Stimulated activated CD4-positive, alpha-beta T cell treated with anti-CD3 and anti-CD28 coated beads, TNF-alpha, amount 100 ng/mL, for 1 hour (primary cell): Measurements from ENCODE around the gene FGF14.

Experiments
- DNase-seq, 3 donors: peaks; one replicate each; pipeline ENCODE4 v3.0.0-alpha.2; 2020; ENCODE audit warnings: low read depth in 3 of 3, low spot score in 1 of 3

Gene FGF14

DNA sequence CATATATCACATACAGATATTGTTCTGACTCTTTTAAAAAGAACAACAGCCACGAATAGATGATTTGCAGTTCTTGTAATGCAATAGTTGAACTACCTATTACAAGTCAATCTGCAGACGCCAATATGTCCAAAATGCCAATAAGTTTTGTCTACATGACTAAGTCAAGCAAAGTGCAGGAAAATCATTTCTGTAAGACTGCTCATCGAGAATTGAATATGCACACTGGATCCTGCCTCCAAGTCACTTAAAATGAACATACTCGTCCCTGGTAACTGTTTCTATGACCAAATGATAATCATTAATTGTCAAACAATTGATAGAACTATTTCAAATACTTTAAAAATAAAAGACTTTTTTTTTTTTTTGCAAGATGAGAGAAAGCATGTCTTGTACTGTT, 573.7 kb downstream of the FGF14 start:
- no peak for DNase-seq

- DNase-seq, result no peak
These were observed 584.0 kb downstream of the FGF14 start for GRCh38 chr13:101817898-101818297.

DNA sequence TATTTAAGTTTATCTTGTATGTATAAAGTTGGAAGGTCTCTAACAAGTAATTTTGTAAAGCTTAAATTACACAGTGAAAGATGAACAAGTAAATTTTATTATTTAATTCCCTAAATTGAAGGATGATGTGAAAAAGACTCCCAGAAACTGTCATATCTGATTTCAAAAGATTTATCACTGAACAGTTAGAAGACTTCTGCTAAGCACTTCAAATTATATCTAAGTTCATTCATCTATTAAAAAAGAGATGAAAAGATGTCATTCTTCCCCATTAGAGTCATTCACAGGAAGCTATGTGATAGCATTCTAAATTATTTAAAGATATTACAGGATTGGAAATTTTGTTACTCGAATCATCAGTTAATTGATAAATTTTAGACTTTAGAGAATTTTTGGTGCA, 590.0 kb downstream of the FGF14 start:
- no peak for DNase-seq

GRCh38 chr13:101811284-101811839, 590.5 kb downstream of the FGF14 start:
- no peak for DNase-seq

DNA sequence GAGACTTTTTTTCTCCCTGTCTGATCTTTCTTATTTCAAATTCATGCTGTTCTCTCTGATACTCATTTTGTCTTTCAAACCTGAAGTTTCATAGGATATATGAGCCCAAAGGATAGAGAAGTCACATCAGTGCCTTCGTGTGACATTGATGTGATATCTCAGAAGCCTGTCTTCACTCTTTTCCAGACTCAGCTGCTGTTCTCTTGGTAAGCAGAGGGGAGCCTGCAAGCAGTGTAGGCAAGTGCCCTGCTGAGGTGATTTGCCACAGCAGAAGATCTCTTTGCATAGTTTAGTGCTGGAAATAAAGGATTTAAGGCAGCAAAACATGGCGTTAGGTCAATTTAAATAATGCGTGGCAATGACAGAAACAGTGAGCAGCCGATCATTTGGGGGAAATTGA, 602.7 kb downstream of the FGF14 start:
- DNase-seq, result no peak

- no peak for DNase-seq
These were observed 603.4 kb downstream of the FGF14 start for GRCh38 chr13:101798437-101798836.

GRCh38 chr13:101795460-101795859, 606.4 kb downstream of the FGF14 start:
- no peak for DNase-seq

DNA sequence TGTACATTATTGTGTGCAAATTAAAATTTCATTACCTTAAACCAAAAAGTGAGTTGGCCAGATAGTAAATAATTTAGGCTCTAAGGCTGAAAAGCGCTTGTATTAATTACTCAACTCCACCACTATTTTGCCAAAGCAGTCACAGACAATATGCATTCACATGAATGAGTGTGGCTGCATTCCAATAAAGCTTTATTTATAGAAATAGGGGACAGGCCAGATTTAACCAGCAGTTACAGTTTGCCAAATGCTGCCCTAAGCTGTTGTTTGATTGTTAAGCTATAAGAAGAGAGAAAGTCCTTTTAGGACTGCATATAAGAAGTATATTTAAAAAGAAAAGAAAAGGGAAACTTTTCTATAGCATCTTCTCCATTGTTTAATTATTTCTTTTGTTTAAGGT, 606.8 kb downstream of the FGF14 start:
- DNase-seq, result no peak

DNA sequence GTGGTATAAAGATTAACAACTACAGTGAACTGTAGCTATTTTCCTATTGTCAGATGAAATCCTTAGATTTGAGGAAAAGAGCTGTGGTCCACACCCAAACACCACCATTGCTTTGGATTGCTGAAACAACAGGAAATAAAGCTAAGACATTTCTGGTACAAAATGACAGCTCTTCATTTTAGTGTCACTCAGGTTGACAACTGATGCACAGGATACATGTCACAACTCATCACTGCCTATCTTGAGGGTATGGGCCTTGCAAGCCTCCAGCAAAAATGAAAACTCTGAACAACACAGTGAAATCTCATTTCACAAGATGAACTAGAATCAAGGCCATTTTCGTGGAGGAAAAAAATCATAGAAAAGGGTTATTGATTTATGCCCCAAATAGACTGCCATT, 609.7 kb downstream of the FGF14 start:
- no peak for DNase-seq

DNA sequence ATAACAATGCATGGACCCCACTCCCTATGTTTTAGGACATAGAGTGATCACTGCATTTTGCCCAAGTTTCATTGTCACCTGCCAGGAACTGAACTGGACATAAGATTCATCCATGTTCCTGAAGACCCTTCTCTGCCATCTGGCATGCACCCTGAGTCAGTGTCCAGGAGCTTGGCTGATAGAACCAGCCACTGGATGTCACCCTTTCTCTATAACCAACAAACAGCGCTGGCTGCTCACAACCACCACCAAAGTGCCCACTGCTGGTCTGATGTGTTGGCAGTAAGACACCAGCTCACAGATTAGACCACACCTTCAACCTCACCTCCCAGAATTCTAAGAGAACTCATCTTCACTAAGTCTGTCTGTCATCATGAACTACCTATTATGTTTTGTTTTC, 616.0 kb downstream of the FGF14 start:
- no peak for DNase-seq

DNA sequence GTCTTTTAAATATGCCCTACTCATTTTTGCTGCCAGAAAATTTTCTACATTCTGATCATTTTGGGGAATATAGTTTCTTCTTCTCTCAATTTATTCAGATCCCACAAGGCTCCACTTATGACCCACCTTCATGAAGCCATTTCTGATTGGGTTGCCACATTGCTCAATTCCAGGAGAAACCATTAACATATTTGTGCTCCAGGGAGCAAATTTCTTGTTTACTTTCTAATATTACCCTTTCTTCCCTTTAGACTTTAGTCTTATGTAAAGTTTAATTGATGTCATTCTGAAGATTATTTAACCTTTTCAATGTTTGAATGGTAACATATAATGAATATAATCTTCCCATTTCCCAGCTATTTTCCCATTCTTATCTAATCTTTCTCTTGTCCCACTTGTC, 617.5 kb downstream of the FGF14 start:
- no peak for DNase-seq

DNA sequence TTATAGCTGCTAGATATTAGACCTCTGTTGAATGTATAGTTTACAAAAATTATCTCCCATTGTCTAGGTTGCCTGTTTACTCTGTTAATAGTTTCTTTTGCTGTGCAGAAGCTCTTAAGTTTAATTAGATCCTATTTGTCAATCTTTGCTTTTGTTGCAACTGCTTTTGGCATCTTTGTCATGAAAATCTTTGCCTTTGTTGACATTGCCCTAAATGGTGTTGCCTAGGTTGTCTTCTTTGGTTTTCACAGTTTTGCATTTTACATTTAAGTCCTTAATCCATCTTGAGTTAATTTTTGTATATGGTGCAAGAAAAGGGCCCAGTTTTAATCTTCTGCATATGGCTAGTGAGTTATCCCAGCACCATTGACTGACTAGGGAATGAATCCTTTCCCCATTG, 618.3 kb downstream of the FGF14 start:
- DNase-seq, result no peak

DNA sequence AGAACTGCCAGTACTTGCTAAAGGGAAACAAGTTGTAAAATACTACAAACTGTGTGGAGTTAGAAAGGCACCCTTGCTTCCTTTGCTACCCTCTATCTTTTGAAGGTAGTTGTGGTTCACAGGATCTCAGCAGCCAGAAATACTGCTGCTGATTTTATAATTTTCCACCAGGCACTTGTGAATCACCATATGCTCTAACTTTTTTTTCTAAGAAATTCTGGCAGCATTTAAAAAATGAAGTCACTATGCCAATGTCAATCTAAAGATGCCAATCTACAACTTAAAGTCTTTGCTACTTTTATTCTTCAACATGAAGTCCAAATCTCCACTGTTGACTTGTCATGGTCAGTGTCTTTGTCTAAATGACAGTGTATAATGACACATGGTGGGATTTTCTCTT, 621.6 kb downstream of the FGF14 start:
- no peak for DNase-seq

DNA sequence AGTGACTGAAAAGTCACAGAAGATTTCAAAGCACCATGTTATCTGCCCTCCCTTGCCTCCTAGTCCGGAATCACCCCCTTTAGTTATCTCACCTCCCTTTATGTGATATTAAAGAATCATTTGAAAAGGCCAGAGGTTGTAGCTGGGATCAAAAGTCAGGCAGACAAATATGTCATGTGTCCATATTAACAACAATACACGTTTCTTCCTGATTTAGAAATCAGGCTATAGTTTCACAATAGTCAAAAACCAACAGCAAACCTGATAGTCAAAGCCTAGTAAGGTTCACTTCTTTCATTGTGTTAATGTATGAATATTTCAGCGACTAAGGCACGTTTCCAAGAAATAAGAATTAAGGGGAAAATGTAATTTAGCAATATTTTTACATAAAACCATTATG, 622.7 kb downstream of the FGF14 start:
- DNase-seq, result no peak

- DNase-seq, result no peak
These were observed 626.6 kb downstream of the FGF14 start for GRCh38 chr13:101775267-101775666.

GRCh38 chr13:101774393-101774792, 627.5 kb downstream of the FGF14 start:
- DNase-seq, result no peak

- no peak for DNase-seq
These were observed 628.8 kb downstream of the FGF14 start for GRCh38 chr13:101773062-101773461.

GRCh38 chr13:101767131-101767530, 634.7 kb downstream of the FGF14 start:
- DNase-seq, result no peak

DNA sequence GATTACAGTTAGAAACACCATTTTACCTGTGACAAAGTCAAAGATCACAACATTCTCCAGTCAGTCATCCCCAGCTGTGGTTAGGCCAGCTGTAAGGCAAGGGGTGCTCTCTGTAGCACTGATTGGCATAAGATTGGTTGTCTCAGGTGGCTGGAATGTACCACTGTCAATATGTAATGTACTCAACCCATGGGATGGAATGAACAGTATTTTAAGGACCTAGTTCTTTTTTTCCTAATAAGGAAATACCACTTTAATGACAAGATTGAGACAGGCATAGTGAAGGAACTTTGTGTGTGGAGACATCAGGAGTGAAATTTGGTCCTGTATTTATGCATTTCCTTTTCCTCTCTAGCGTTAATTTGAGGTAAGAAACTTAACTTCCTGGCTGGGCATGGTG, 638.7 kb downstream of the FGF14 start:
- no peak for DNase-seq

DNA sequence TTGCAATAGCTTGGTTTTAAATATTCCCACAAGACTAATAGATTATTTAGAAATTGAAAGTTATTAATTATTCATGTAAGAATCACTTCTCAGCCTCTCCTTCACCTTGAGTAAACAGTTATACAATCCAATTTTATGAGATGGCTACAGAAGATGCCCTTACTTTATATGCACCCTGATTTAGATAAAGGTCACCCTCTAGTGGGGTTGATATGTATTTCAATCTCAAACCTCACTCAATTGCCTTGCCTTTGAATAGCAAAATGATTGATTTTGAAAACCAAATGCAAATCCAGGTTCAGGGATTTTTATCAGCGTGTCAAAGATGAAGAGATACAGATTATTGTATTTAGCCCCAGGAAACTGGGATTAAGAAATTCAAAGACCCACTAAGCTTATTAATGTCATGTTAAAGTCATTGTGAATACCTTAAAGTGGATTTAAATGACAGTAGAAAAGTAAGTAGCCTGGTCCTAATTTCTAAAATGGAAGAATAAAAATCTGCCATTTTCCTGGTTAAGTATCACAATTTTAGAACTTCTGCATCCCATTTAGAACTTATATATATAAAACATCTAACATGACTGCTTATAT, 644.3 kb downstream of the FGF14 start:
- no peak for DNase-seq

DNA sequence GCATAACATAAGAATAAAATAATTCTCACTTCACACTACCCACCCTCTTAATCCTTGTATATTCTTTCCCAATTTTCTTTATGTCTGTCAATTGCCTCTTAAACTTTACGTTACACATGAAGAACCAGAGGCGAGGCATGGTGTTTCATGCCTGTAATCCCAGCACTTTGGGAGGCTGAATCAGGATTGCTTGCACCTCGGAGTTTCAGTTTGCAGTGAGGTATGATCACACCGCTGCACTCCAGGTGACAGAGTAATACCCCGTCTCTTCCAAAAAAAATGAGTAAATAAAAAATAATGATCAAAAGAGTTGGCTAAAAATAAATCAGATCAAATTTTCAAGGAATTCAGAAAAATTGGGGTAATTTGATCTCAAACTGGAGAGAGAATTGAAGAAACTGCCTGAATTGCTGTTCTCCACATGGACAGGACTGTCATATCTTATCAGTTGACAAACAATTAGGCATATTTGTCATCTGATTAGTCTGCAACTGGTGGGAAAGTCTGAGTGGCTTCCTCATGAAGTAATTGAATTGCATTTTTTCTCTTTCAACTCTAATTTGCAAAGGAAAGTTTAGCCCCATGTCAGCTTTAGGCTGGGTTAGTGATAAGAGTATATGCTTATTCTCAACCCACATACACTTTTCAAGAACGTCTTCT, 646.5 kb downstream of the FGF14 start:
- DNase-seq, result no peak

- DNase-seq, result no peak
These were observed 649.4 kb downstream of the FGF14 start for GRCh38 chr13:101752432-101752831.

DNA sequence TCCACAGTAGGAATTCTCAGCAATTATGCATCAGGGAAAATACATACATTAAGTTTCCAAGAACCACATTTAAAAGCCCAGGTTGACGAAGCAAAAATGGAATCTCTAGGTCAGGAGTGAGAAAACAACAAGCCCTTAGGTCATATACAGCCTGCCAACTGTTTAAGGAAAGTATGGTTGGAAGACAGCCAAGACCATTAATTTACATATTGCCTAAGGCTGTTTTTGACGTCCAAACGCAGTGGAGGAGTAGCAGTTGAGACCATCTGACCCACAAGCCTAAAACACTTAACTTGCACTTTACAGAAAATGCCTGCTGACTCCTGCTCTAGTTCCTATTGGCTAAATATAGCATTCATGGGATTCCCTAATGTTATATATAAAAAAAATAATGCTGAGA, 650.4 kb downstream of the FGF14 start:
- no peak for DNase-seq
